Pancreas (tissue), 10 donors: ENCODE results near the gene ZDHHC7. TPM values are rescaled to one million over a fixed set of nuclear protein-coding genes. Genes with fewer than 3 reads are reported as not detected.

Experiments
- ATAC-seq, 4 donors: fragments of 200-7000 bp; cut with Tn5 transposase; one replicate each; pipeline versions ENCODE4 v1.8.0 to v1.9.1; 2020; ENCODE audit warnings: mild to moderate bottlenecking in 4 of 4, moderate library complexity in 4 of 4
- DNase-seq, 6 donors: peaks; one replicate each; pipeline ENCODE4 v3.0.0-alpha.2; 2020
- FAIRE-seq: peaks from 2 replicates; lab custom pipeline; 2012; peaks lifted over from hg19 to GRCh38; lab: Jason Lieb, UNC
- H3K27ac ChIP-seq, 4 donors: fragments of 200-600 bp; sonication (generic); 1 replicate in 3 of 4; 2 replicates in 1 of 4; pipeline versions ENCODE4 v1.5.0 to v1.8.0; 2020
- H3K27me3 ChIP-seq, 4 donors: fragments of 200-600 bp; one replicate each; pipeline ENCODE4 v1.8.0; 2021
- H3K36me3 ChIP-seq, 3 donors: fragments of 200-600 bp; sonication (generic) in 1 of 3; one replicate each; pipeline versions ENCODE4 v1.5.0 to v1.8.0; 2020 to 2021
- H3K4me1 ChIP-seq, 3 donors: fragments of 200-600 bp; one replicate each; pipeline ENCODE4 v1.8.0; 2021
- H3K4me3 ChIP-seq, 4 donors: fragments of 200-600 bp; sonication (generic) in 2 of 4; one replicate each; pipeline versions ENCODE4 v1.5.0 to v1.8.0; 2020 to 2021
- H3K9me3 ChIP-seq, 4 donors: fragments of 200-600 bp; one replicate each; pipeline ENCODE4 v1.8.0; 2021
- WGBS, 2 donors: extraction: QIAGEN DNeasy Blood & Tissue Kit; methylation state at CpG; one replicate each; pipeline ENCODE4 v1.1.7; 2013; 5-methylcytosine and 5-hydroxymethylcytosine counted together
- intact Hi-C, 3 donors: fragments of 100-400 bp; cut with DNase I; formaldehyde crosslinking; loops; one replicate each; pipeline versions ENCODE4 v1.11.1 to v1.14.2; 2022
- polyA plus RNA-seq, 2 donors: library from polyadenylated mRNA; stranded (reverse); fragments of 200-250 nt; gene quantifications; one replicate each; pipeline ENCODE4 v1.2.3, GENCODE V29; 2013
- total RNA-seq, 6 donors: library from RNA; stranded (reverse); fragmentation: NEBNext Ultra II Directional in 4 of 6; extraction: Animal tissue kit (Norgen Biotek cat#: 25700) in 4 of 6; gene quantifications; one replicate each; pipeline versions ENCODE4 v1.2.1 to v1.2.4, GENCODE V29; 2021 to 2023
- TF ChIP-seq, protein P1 (sequence below), 4 donors: fragments of 200-600 bp; sonication (generic) in 3 of 4; IDR thresholded peaks; one replicate each; pipeline versions ENCODE4 v1.5.0 to v1.8.0; 2021; ENCODE audit warnings: antibody characterized with exemption in 4 of 4
- donor health status: healthy with polysubstance abuse.
- donor health status: DM: no; HTN: no; CAD: no; lungs with moderate emphysema.
- donor health status: DM: no; HTN: no; CAD: no.
- donor health status: control.
- donor health status: control.
- donor health status: Bipolar disorder and iron deficiency.
- donor health status: DM: yes; HTN: yes; CAD: no.
- donor health status: DM: no; HTN: no; CAD: no.
- donor health status: DM: no; HTN: no; CAD: no.
- donor health status: DM: yes; HTN: yes; CAD: no.

The ZDHHC7 gene
- total and polyA plus RNA-seq, 8 donors, result 10.7 to 28.8 (median 17.9) TPM

DNA sequence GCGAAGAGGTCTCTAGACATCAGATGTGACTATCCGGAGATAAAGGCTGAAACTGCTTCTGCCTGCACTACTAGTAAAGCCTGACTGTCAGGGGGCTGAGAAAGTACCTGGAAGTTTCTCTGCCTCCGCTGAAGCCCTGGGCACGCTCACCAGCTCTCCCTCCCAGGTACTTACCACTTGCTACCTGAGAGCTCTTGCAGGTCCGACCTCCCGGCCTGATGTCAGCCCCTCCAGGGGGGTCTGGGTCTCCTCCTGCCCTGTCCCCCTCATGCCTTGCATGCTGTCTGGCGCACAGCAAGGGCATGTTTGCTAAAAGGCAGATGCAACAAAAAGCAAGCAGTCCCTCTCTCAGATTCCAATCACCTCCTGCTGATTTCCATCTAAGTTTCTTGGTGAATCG, 17.4 kb downstream of the ZDHHC7 start:
- Histone ChIP-seq H3K4me3 (no peak overlapping the region), H3K36me3 (peaks cover 6 to 30% (median 8%) of the 10 kb centered on the region in 3 donors), H3K9me3 (no peaks in the 10 kb centered on the region), H3K27ac (peak overlapping the region in 3 of 4 donors; percentile 64 to 94 (median 73)), H3K4me1 (peaks cover under 1 to 34% (median 18%) of the 10 kb centered on the region in 3 donors), H3K27me3 (no peaks in the 10 kb centered on the region)
- intact Hi-C loops, result no loop called here
- TF ChIP-seq, protein P1, sequence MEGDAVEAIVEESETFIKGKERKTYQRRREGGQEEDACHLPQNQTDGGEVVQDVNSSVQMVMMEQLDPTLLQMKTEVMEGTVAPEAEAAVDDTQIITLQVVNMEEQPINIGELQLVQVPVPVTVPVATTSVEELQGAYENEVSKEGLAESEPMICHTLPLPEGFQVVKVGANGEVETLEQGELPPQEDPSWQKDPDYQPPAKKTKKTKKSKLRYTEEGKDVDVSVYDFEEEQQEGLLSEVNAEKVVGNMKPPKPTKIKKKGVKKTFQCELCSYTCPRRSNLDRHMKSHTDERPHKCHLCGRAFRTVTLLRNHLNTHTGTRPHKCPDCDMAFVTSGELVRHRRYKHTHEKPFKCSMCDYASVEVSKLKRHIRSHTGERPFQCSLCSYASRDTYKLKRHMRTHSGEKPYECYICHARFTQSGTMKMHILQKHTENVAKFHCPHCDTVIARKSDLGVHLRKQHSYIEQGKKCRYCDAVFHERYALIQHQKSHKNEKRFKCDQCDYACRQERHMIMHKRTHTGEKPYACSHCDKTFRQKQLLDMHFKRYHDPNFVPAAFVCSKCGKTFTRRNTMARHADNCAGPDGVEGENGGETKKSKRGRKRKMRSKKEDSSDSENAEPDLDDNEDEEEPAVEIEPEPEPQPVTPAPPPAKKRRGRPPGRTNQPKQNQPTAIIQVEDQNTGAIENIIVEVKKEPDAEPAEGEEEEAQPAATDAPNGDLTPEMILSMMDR (IDR thresholded peaks at IDR 0.05), result no peak
- 92 to 94% methylated on average over 8 of the region's 8 CpGs for WGBS, 2 donors
- no peak for ATAC-seq
- no peak for FAIRE-seq
- DNase-seq, result peak in 1 of 6 donors; percentile 35

DNA sequence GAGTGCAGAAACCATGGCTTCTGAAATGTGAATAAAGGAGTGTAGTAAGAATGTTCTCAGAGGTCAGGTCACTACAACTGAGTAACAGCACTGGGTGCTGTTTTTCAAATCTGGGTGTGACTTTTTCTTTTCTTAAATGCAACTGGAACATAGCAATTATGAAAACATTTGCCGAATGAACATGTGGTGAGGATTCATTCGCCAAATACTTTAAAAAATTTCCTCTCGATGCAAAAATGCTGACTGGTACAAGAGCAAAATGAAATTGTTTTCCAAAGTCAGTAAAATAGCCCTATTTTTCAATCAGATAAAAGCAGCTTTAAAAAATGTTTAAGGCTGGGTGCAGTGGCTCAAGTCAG, 18.6 kb downstream of the ZDHHC7 start:
- Histone ChIP-seq H3K27ac (peak overlapping the region in 1 of 4 donors; percentile 23), H3K27me3 (no peaks in the 10 kb centered on the region), H3K9me3 (no peaks in the 10 kb centered on the region), H3K36me3 (peaks cover 6 to 41% (median 15%) of the 10 kb centered on the region in 3 donors), H3K4me3 (no peak overlapping the region), H3K4me1 (peaks cover 0 to 24% (median 8%) of the 10 kb centered on the region in 3 donors)
- 82 to 87% methylated on average over 3 of the region's 3 CpGs for whole genome bisulfite sequencing, 2 donors
- TF ChIP-seq, protein P1 (IDR thresholded peaks at IDR 0.05), result no peak
- intact Hi-C loops, result no loop called here
- ATAC-seq, result no peak
- FAIRE-seq, result no peak
- DNase-seq, result no peak

DNA sequence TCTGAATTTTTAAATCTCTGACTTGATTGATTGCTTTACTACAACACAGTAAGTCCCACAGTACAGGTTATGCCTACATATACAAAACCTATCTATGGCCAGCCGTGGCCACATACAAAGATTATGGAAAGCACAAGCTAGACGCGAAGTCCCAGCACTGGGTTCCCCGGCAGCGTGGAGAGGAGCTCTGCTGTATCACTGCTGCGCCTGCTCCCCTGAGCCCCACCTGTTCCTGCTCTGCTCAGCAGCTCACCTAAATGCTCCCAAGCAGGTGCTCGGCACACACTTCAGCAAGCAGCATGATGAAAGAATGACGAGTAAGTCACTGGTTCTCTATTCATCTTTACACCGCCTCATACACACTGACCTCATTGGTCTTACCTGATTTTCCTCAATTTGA, 20.6 kb downstream of the ZDHHC7 start:
- FAIRE-seq, result no peak

DNA sequence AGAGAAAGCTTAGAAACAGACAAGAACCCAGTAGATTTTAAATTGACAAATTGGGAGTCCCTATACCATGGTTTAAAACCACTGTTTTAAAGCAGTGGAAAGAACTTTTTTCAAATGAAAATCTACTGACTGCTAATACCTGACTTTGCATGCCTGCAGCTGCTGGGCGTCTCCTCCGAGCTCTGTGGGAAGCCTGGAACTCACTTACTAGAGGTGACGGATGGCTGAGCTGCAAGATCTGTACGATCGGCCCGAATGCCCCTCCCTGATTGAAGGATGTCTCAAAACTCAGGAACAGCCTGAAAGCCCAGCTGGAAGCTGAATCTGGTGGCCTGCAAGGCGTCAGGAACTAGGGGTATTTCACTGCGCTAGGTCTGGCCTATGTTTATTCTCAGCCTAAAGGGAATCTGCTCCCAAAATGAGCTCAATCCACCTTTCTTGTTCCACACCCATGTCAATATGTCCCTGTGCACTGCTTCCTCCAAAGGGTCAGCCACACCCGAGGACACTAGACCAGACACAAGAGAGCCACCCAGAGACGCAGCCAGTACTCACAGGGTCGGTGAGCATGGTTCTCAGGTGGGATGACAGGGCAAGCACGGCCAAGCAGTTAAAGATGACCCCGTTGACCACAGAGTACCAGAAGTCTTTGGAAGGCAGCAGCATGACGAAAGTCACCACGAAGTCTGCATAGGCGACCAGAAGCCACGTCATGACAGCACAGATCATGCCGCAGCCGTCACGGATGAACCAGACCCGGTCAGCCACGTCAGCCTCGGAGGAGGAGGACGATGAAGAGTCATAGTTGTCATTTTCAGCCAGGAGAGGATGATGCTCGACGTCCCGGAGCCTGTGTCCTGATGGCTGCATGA, 21.4 kb downstream of the ZDHHC7 start:
- Histone ChIP-seq H3K4me1 (peaks cover 0 to 13% (median 8%) of the 10 kb centered on the region in 3 donors), H3K27ac (no peak overlapping the region), H3K36me3 (peaks cover 6 to 51% (median 15%) of the 10 kb centered on the region in 3 donors), H3K9me3 (no peaks in the 10 kb centered on the region), H3K4me3 (no peak overlapping the region), H3K27me3 (no peaks in the 10 kb centered on the region)
- FAIRE-seq (no peak), DNase-seq (peak in 1 of 6 donors; percentile 36), ATAC-seq (no peak)
- TF ChIP-seq, protein P1 (IDR thresholded peaks at IDR 0.05), result no peak
- intact Hi-C loops, result loop anchor here in 1 of 3 donors (10.0 kb wide), 1 partner anchor 95 kb away; no protein-coding TSS in a partner anchor
- WGBS, 2 donors, result 90% methylated on average over 27 of the region's 27 CpGs

More for the DNA sequence above, 20.6 kb downstream of the ZDHHC7 start:
- H3K4me3 ChIP-seq, result no peak overlapping the region
- DNase-seq (peak in 1 of 6 donors; percentile 27), ATAC-seq (no peak)
- TF ChIP-seq, protein P1 (IDR thresholded peaks at IDR 0.05), result no peak
- no peak overlapping the region for H3K27ac ChIP-seq
- peaks cover 0 to 19% (median 8%) of the 10 kb centered on the region in 3 donors for H3K4me1 ChIP-seq
- no peaks in the 10 kb centered on the region for H3K9me3 ChIP-seq
- WGBS, 2 donors, result 96% methylated on average over 9 of the region's 9 CpGs
- H3K27me3 ChIP-seq, result no peaks in the 10 kb centered on the region
- intact Hi-C loops, result no loop called here
- H3K36me3 ChIP-seq, result peaks cover 6 to 51% (median 15%) of the 10 kb centered on the region in 3 donors
